ENCODE data around the gene USP5.

Gene USP5

GRCh38 chr12:6914947-6915788, 63.2 kb downstream of the USP5 start:
- DNase-seq (ENCODE audit: low read depth), result no peak

- no peak for DNase-seq (ENCODE audit: low read depth)
These were observed 63.9 kb downstream of the USP5 start for GRCh38 chr12:6915789-6916285.

All from HS-5 (cell line).